Epithelial cell of alveolus of lung (primary cell): Measurements from ENCODE around the gene COPZ1. TPM values are rescaled to one million over a fixed set of nuclear protein-coding genes. Genes with fewer than 3 reads are reported as not detected.

Experiments
- total RNA-seq: library from RNA; depleted of rRNA; stranded (reverse); fragments of >200 nt; gene quantifications from 2 replicates; pipeline ENCODE4 v1.2.1, GENCODE V29; 2015

The COPZ1 gene, protein sequence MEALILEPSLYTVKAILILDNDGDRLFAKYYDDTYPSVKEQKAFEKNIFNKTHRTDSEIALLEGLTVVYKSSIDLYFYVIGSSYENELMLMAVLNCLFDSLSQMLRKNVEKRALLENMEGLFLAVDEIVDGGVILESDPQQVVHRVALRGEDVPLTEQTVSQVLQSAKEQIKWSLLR
- 132 and 144 TPM in 2 replicates for total RNA-seq

DNA sequence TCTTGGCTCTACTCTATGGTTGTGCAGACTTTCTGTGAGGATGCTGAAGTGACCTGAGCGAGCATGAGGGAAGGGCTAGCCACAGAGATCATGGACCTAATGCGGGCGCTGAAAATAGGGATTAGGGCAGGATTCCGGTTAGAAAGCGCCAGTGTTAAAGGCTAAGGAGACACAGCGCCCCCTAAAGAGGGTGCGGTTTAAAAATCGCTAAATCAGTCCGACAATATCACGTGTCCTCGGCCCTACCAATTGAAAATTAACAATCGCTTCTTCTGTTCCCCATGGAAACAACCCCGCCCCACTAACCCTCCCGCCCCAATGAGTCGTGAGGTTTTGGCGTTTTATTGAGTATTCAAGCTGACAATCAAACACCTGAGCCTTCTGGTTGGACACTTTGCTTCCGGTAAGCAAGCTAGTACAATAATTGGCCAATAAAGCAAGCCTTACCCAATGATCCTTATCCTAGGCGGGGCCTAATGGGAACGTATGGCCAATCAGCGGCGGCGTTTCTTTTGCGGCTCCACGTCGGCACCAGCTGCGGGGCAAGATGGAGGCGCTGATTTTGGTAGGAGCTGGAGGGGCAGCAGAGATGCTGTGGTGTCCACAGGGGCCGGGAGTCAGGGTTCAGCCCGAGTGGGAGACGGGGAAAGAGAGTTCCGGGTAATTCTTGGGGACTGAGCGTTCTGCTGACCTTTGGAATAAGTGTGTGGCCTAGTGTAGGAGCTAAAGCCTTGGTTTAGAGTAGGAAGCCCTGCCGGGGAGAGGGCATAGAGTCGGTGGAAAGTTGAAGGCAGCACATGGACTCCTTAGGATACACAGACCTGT, at the start of gene COPZ1:
Gene COPZ1 (plus strand): TSS at position 515 of the 825 bp plus-strand sequence. CDS start 33 bp downstream, at position 548.

DNA sequence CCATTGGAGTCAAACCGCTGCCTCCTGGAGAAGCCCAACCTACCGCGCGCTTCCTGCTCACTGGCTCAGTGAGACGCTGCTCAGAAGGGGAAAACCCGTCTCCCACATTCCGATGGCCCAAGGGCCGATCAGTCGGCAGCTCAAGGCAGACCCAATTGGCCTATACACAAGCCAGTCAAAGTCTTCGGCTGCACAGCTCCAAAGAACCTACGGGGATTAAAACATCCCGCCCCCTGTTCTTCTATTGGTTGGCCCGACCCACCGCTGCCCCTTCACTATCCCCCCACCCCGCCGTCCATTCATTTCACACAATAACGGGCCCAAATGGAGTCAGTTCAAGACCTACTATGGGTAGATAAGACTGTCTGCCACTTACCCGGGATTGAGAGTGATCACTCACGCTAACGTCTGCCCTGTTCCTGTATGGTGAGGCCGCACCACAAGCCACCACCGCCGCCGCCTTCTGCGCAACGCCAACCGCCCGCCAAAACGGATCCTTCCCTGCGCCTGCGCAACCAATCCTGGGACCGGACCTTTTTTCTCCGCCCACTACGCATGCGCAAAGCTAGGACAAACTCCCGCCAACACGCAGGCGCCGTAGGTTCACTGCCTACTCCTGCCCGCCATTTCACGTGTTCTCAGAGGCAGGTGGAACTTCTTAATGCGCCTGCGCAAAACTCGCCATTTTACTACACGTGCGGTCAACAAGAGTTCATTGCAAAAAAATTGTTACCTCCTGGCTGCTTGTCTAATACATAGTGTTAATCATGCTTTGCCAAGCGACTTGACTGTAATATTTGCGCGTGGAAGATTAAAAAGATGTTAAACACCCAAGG, 45.1 kb upstream of the COPZ1 start, which contains the start of gene CBX5:
Gene CBX5 (minus strand): TSS at position 491 of the 836 bp plus-strand sequence. CDS start 22,472 bp downstream, outside the sequence.

DNA sequence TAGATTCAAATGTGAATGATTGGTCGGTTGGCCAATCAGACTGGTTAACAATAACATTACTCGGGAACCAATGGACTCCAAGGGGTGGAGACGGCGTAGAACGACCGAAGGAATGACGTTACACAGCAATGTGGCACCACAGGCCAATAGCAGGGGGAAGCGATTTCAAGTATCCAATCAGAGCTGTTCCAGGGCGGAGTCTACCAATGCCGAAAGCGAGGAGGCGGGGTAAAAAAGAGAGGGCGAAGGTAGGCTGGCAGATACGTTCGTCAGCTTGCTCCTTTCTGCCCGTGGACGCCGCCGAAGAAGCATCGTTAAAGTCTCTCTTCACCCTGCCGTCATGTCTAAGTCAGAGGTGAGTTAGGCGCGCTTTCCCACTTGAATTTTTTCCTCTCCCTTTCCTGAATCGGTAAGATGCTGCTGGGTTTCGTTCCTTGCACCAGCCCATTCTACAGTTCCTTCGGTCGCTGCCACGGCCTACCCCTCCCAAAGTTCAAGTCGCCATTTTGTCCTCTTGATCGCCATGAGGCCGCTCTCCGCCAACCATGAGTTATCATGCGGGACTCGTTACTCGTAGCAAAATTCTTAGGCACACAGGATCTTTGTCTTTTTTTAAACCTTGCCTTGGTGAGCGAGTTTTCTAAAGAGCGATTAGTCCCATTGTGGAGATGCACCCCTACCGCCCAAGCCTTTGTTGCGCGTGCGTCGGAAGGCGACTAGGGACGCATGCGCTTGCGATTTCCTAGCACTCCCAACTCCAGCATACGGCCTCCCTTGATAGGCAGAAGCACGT, 44.3 kb upstream of the COPZ1 start, which contains the start of gene HNRNPA1:
Gene HNRNPA1 (plus strand): TSS at position 259 of the 793 bp plus-strand sequence. CDS start 82 bp downstream, at position 341.

DNA sequence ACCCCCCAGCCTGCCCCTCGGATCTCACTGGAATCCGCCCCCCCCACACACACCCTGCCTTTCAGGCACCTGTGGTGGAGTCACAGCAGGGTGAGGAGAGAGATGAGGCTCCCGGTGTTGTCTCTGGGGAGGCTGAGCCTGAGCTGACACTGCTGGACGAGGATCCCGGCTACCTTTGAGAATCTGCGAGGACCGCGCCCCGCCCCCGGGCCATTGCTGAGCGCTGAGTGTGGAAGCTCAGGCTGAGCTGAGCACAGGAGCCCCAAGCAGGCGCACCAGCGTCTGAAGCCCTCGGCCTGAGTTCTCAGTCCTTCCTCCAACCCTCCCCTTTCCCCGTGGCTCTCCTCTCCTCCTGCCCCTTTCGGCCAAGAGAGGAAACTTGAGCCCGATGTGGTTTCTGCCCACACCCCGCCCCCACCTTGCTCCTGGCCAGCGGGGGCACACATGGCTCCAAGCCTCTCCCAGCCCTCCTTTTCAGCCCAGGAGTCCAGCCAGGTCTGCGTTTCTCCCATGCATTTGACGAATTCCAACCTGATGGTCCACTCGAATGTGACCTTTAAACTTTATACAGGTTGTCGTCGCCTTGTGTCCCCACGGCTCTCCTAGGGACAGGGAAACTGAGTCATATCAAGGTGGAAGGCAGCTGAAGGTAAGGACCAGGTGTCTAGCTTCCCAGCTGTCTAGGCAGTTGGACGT, 24.1 kb upstream of the COPZ1 start, which contains the start of gene NFE2:
Gene NFE2 (minus strand): TSS at position 284 of the 696 bp plus-strand sequence. CDS start 5,767 bp downstream, outside the sequence.

DNA sequence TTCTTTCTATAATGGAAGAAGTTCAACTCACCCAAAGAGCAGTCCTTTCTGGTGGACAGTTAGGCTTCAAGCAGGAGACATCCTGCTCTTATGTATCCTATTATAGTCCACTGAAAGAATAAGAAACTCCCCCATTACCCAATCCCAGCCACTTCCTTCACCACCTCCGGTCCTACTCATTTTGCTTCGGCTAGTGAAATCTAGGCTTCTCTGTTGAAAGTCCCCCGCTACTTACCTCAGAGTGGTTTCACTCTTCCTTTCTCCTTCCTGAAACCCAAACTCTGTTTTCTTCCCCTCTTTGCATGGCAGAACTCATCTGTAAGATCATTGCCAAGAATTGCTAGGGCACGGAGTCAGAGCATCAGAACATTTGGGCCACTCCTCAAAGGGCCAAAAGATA, 39.5 kb downstream of the COPZ1 start, which contains the start of gene GPR84:
Gene GPR84 (minus strand): TSS at position 74 of the 400 bp plus-strand sequence. CDS start 635 bp downstream, outside the sequence.

DNA sequence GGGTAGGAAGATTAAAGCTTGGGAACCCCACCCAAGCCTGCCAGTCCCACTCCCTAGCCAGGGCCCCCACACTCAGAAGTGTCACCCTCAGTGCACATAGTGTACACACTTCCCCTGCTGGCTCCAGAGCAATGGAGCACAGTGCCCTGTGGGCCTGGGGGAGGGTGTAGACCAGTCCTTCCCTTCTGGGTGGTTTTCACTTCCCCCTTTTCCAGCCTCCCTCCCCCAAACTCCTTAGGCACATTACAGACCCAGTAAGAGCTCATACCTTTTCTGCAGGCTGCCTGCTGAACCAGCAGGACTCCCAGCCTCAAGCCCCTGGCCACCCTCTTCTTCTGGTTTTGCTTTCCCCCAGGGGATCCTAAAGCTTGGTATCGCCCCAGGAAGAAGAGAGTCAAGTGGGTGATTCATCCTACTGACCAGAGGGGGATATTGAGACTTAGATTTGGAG, 59.7 kb downstream of the COPZ1 start, which contains the start of gene ZNF385A:
Gene ZNF385A (minus strand): TSS at position 143 of the 451 bp plus-strand sequence. CDS start 219 bp downstream, outside the sequence.

Other genes with a start within 250 kb of the COPZ1 start
- 44.2 and 62.0 TPM in 2 replicates for gene SMUG1, start 136.1 kb upstream of the COPZ1 start, total RNA-seq
- gene CBX5, start 45.0 kb upstream of the COPZ1 start, total RNA-seq = 53.9 and 59.6 TPM in 2 replicates
- gene HNRNPA1, start 44.4 kb upstream of the COPZ1 start, total RNA-seq = 450 and 1,453 TPM in 2 replicates
- not detected in 2 replicates for gene NFE2, start 24.1 kb upstream of the COPZ1 start, total RNA-seq
- gene GPR84, start 39.4 kb downstream of the COPZ1 start, total RNA-seq = 0.13 TPM in 1 of 2 replicates, not detected in the other
- gene ZNF385A, start 59.6 kb downstream of the COPZ1 start, total RNA-seq = 3.2 and 13.9 TPM in 2 replicates
- 127 and 621 TPM in 2 replicates for gene ITGA5, start 94.1 kb downstream of the COPZ1 start, total RNA-seq
- gene GTSF1, start 148.5 kb downstream of the COPZ1 start, total RNA-seq = not detected in 2 replicates
- under 0.01 TPM in 1 of 2 replicates, not detected in the other for gene NCKAP1L, start 172.6 kb downstream of the COPZ1 start, total RNA-seq
- gene PDE1B, start 224.5 kb downstream of the COPZ1 start, total RNA-seq = not detected in 2 replicates